ENCODE measurements around the gene BEST2. TPM values are rescaled to one million over a fixed set of nuclear protein-coding genes. Genes with fewer than 3 reads are reported as not detected.

BEST2 gene
- total RNA-seq, 1 donor from 2014 or later: not detected

- TF ChIP-seq CTCF (conservative IDR thresholded peaks at IDR 0.05; ENCODE audit: low read depth, low read length): no peak
- peak overlapping the region; percentile 96 for H3K4me3 ChIP-seq (ENCODE audit: low read depth, low read length)
- no peak for DNase-seq (ENCODE audit: low read depth)
Measured at GRCh38 chr19:12792051-12792852, 40.7 kb downstream of the BEST2 start.

- TF ChIP-seq CTCF (conservative IDR thresholded peaks at IDR 0.05; ENCODE audit: low read depth, low read length): no peak
- H3K4me3 ChIP-seq (ENCODE audit: low read depth, low read length): peak overlapping the region; percentile 96
- no peak for DNase-seq (ENCODE audit: low read depth)
Measured at GRCh38 chr19:12792853-12793289, 41.3 kb downstream of the BEST2 start.

- no peak for TF ChIP-seq CTCF (conservative IDR thresholded peaks at IDR 0.05; ENCODE audit: low read depth, low read length)
- H3K4me3 ChIP-seq (ENCODE audit: low read depth, low read length): peak overlapping the region; percentile 96
- DNase-seq (ENCODE audit: low read depth): no peak
Measured at GRCh38 chr19:12793290-12794195, 42.0 kb downstream of the BEST2 start.

- no peak for DNase-seq (ENCODE audit: low read depth)
- peak overlapping the region; percentile 96 for H3K4me3 ChIP-seq (ENCODE audit: low read depth, low read length)
- TF ChIP-seq CTCF (conservative IDR thresholded peaks at IDR 0.05; ENCODE audit: low read depth, low read length): no peak
Measured at GRCh38 chr19:12794196-12794941, 42.8 kb downstream of the BEST2 start.

GRCh38 chr19:12794971-12795381, 43.4 kb downstream of the BEST2 start:
- no peak for TF ChIP-seq CTCF (conservative IDR thresholded peaks at IDR 0.05; ENCODE audit: low read depth, low read length)
- DNase-seq (ENCODE audit: low read depth): no peak
- no peak overlapping the region for H3K4me3 ChIP-seq (ENCODE audit: low read depth, low read length)

GRCh38 chr19:12796146-12797071, 44.8 kb downstream of the BEST2 start:
- no peak for DNase-seq (ENCODE audit: low read depth)
- H3K4me3 ChIP-seq (ENCODE audit: low read depth, low read length): no peak overlapping the region
- peak; percentile 93 for TF ChIP-seq CTCF (conservative IDR thresholded peaks at IDR 0.05; ENCODE audit: low read depth, low read length)

Measured in epithelial cell of proximal tubule (primary cell).